Measurements from ENCODE around the gene SNIP1. TPM values are rescaled to one million over a fixed set of nuclear protein-coding genes. Genes with fewer than 3 reads are reported as not detected.

The SNIP1 gene
- total RNA-seq, 1 donor from 2014 or later: 19.3 TPM

- TF ChIP-seq, protein P1, sequence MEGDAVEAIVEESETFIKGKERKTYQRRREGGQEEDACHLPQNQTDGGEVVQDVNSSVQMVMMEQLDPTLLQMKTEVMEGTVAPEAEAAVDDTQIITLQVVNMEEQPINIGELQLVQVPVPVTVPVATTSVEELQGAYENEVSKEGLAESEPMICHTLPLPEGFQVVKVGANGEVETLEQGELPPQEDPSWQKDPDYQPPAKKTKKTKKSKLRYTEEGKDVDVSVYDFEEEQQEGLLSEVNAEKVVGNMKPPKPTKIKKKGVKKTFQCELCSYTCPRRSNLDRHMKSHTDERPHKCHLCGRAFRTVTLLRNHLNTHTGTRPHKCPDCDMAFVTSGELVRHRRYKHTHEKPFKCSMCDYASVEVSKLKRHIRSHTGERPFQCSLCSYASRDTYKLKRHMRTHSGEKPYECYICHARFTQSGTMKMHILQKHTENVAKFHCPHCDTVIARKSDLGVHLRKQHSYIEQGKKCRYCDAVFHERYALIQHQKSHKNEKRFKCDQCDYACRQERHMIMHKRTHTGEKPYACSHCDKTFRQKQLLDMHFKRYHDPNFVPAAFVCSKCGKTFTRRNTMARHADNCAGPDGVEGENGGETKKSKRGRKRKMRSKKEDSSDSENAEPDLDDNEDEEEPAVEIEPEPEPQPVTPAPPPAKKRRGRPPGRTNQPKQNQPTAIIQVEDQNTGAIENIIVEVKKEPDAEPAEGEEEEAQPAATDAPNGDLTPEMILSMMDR (IDR thresholded peaks at IDR 0.05; ENCODE audit: insufficient read depth, low read length, poor library complexity, severe bottlenecking): no peak
- Histone ChIP-seq H3K36me3 (ENCODE audit: control insufficient read depth, insufficient read depth, low read length) (no peaks in the 10 kb centered on the region), H3K27me3 (ENCODE audit: control insufficient read depth, insufficient read depth, low read length) (no peaks in the 10 kb centered on the region), H3K4me3 (ENCODE audit: low read depth, low read length) (no peak overlapping the region)
- no peak for DNase-seq (ENCODE audit: low read depth)
These were observed 60.6 kb downstream of the SNIP1 start for GRCh38 chr1:37493336-37494098.

- H3K27me3 ChIP-seq (ENCODE audit: control insufficient read depth, insufficient read depth, low read length): no peaks in the 10 kb centered on the region
- no peak for DNase-seq (ENCODE audit: low read depth)
- no peak overlapping the region for H3K4me3 ChIP-seq (ENCODE audit: low read depth, low read length)
- TF ChIP-seq, protein P1 (IDR thresholded peaks at IDR 0.05; ENCODE audit: insufficient read depth, low read length, poor library complexity, severe bottlenecking): no peak
- peaks cover 2% of the 10 kb centered on the region for H3K36me3 ChIP-seq (ENCODE audit: control insufficient read depth, insufficient read depth, low read length)
These were observed 66.5 kb downstream of the SNIP1 start for GRCh38 chr1:37487619-37487984.

- peaks cover 2% of the 10 kb centered on the region for H3K36me3 ChIP-seq (ENCODE audit: control insufficient read depth, insufficient read depth, low read length)
- TF ChIP-seq, protein P1 (IDR thresholded peaks at IDR 0.05; ENCODE audit: insufficient read depth, low read length, poor library complexity, severe bottlenecking): peak; percentile 99
- no peak for DNase-seq (ENCODE audit: low read depth)
- H3K4me3 ChIP-seq (ENCODE audit: low read depth, low read length): no peak overlapping the region
- no peaks in the 10 kb centered on the region for H3K27me3 ChIP-seq (ENCODE audit: control insufficient read depth, insufficient read depth, low read length)
These were observed 67.1 kb downstream of the SNIP1 start for GRCh38 chr1:37486680-37487618.

GRCh38 chr1:37485902-37486679 lies 68.0 kb downstream of the SNIP1 start:
- DNase-seq (ENCODE audit: low read depth): no peak
- Histone ChIP-seq H3K4me3 (ENCODE audit: low read depth, low read length) (no peak overlapping the region), H3K36me3 (ENCODE audit: control insufficient read depth, insufficient read depth, low read length) (peaks cover 4% of the 10 kb centered on the region), H3K27me3 (ENCODE audit: control insufficient read depth, insufficient read depth, low read length) (no peaks in the 10 kb centered on the region)
- TF ChIP-seq, protein P1 (IDR thresholded peaks at IDR 0.05; ENCODE audit: insufficient read depth, low read length, poor library complexity, severe bottlenecking): no peak

Other genes starting within 250 kb of the SNIP1 start
- 34.2 and 38.3 TPM in 2 replicates for gene ZC3H12A, start 79.7 kb downstream of the SNIP1 start, total RNA-seq
- gene MEAF6, start 39.5 kb downstream of the SNIP1 start, total RNA-seq: 88.1 and 110 TPM in 2 replicates
- 8.7 and 12.9 TPM in 2 replicates for gene DNALI1, start 2.6 kb upstream of the SNIP1 start, total RNA-seq
- gene GNL2, start 41.6 kb upstream of the SNIP1 start, total RNA-seq: 47.8 and 52.6 TPM in 2 replicates
- 0.08 and 0.14 TPM in 2 replicates for gene RSPO1, start 80.6 kb upstream of the SNIP1 start, total RNA-seq
- gene CDCA8, start 138.2 kb upstream of the SNIP1 start, total RNA-seq: 3.1 and 4.0 TPM in 2 replicates
- gene EPHA10, start 210.8 kb upstream of the SNIP1 start, total RNA-seq: 0.13 and 0.55 TPM in 2 replicates
- gene MANEAL, start 239.6 kb upstream of the SNIP1 start, total RNA-seq: 6.4 and 8.7 TPM in 2 replicates

All from kidney epithelial cell (primary cell).